Measurements from ENCODE around the gene LRRN4CL.

DNA sequence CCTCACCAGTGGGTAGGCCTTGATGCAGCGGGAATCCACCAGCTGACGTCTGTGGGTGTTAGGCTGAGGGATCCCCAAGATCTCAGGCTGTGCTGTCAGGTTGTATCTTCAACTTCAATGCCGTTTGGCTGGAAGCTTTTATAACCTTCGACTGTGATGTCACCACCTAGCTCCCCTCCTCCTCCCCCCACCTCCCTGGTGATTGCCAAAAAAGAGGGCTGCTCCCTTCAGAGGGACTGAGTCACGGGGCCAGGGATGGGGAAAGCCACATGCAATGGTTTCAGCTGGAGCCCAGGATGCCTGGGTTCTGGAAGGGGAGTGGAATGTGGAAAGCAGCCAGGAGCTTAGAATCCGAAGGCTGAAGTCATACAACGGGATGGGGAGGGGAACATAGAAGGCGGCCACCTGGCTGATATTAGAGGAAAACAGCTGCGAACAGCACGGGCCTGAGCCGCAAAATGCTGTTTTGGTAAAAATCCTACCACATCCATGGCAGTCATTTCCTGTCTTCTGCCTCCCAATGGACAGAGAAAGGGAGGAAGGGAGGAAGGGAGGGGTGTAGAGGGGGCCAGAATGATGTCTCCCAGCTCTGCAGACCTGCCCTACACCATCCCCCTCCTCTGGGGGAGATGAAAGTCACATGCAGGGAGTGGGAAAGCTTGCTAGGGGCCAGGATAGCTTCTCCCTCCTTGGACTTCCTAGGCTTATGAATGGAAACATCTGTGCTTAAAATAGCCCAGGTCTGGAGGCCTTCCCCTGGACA is at the start of gene LRRN4CL:
- TF ChIP-seq LCOR (CRISPR knock-in tag; IDR thresholded peaks at IDR 0.05) (no peak), PHB (CRISPR knock-in tag; IDR thresholded peaks at IDR 0.05) (no peak), CBX5 (IDR thresholded peaks at IDR 0.05; ENCODE audit: borderline replicate concordance, low read depth) (no peak), NFE2L1 (tag; IDR thresholded peaks at IDR 0.05; ENCODE audit: borderline replicate concordance, low read depth) (no peak), TSC22D4 (tag; IDR thresholded peaks at IDR 0.05) (no peak), CHD1 (IDR thresholded peaks at IDR 0.05; ENCODE audit: low read length) (no peak), EP300 (IDR thresholded peaks at IDR 0.05; ENCODE audit: low read length) (no peak), ZNF277 (CRISPR knock-in tag; IDR thresholded peaks at IDR 0.05; ENCODE audit: borderline replicate concordance) (no peak), GABPA (tag; conservative IDR thresholded peaks at IDR 0.05; ENCODE audit: low read depth) (no peak), SLC30A9 (CRISPR knock-in tag; IDR thresholded peaks at IDR 0.05) (no peak), BHLHE40 (IDR thresholded peaks at IDR 0.05; ENCODE audit: low read length) (no peak), XRCC5 (IDR thresholded peaks at IDR 0.05; ENCODE audit: low read depth, low read length) (no peak)
- TF ChIP-seq, protein P1, sequence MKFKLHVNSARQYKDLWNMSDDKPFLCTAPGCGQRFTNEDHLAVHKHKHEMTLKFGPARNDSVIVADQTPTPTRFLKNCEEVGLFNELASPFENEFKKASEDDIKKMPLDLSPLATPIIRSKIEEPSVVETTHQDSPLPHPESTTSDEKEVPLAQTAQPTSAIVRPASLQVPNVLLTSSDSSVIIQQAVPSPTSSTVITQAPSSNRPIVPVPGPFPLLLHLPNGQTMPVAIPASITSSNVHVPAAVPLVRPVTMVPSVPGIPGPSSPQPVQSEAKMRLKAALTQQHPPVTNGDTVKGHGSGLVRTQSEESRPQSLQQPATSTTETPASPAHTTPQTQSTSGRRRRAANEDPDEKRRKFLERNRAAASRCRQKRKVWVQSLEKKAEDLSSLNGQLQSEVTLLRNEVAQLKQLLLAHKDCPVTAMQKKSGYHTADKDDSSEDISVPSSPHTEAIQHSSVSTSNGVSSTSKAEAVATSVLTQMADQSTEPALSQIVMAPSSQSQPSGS (CRISPR knock-in tag; IDR thresholded peaks at IDR 0.05) = no peak

Data from K562 (cell line).